ENCODE results near the gene NAPSA.
A peak's percentile ranks its signal among the peaks of the same experiment; 100 is the strongest.
"Not testable (repeated sequence)": the region's sequence is repeated elsewhere in the genome, so short reads cannot be mapped to it uniquely, and the experiment has no call there.

Gene NAPSA

DNA sequence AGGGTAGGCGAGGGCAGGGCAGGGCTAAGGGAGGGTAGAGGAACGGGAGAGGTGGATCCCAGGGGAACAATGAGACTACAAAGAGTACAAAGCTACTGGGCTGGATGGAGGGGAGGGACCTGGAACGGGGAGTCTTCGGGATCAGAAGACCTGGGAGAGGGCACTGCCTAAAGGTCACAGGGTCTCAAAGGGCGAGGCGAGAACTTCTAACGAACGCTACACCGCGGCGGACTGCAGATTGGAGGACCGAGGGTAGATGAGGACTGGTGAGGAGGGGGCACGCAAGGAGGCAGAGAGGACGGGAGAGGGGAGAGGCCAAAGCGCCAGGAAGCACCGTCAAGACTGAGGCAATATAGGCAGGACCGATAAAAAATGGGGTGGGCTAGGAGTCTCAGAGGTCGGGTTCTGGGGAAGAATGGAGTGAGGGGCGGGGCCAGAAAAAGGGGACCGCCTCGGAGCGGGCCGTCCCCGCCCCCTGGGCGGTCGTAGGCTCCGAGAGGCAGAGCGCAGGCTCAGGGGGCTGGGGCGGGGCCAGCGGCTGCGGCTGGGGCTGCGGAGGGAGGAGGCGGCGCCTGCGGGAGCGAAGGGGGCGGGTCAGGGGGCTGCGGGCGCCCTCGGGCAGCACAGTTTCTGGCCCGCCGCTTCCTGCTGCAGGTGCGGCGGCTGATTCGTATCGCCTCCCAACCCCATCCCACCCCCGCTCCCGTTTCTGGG lies 34.9 kb downstream of the NAPSA start:
- DNase-seq, result peak; percentile 84 to 95 (median 92)

DNA sequence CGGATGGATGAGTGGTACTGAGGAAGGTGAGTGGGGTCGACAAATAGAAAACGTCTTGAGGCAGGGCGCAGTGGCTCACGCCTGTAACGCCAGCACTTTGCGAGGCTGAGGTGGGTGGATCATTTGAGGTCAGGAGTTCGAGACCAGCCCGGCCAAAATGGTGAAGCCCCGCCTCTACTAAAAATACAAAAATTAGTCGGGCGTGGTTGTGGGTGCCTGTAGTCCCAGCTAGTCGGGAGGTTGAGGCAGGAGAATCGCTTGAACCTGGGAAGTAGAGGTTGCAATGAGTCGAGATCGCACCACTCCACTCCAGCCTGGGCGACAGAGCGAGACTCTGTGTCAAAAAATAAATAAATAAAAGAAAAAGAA lies 35.5 kb downstream of the NAPSA start:
- not testable (repeated sequence) for DNase-seq

DNA sequence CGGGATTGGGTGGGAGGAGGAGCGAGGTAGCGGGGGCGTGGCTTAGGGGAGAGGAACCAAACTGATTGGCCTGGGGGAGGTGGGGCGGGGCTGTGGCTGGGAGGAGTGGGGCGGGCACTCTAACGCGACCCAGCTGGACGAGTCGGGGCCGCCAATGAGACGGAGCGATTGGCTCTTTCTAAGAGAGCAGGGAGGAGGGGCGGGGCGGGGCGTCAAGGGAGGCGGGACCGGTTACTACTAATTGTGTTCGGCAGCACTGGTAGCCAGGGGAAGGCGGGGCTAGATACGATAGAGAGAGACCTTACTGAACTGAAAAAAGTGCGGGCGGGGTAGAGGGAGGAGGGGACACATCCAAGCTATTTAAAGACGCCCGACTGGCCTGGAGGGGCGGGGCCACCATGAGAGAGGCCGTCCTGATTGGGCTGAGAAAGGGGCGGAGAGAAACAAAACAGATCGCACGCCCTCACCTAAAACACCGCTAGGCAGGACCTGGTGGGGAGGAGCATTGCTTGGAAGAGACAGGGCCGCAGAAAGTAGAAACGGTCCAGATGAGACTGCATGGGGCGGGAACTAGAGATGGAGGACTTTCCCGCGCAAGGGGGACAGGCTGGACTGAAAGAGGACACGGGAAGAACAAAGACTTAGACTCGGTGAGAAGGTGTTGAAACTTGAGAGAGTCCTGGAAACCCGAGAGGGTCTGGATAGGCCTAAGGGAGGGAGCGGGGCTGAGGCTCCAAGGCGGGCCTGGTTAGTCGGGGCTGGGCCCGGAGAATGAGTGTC lies 36.1 kb downstream of the NAPSA start, which contains the start of gene KCNC3:
Gene KCNC3, minus strand, starts transcription at position 232 of the 780 bp plus-strand sequence. CDS start 295 bp downstream, outside the sequence.
- DNase-seq, result peak; percentile 99 to 100 (median 99)

DNA sequence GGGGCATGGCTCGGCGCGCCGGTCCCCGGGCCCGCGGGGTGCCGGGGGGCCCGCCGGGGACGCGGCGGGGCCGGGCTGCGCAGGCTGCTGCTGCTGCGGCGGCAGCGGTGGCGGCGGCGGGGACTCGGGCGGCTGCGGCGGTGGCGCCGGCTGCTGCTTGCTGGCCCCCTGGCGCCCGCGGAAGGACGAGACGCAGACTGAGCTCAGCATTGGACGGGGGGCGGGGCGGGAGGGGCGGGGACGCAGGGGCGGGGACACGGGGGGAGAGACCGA lies 36.6 kb downstream of the NAPSA start:
- DNase-seq, result no peak

DNA sequence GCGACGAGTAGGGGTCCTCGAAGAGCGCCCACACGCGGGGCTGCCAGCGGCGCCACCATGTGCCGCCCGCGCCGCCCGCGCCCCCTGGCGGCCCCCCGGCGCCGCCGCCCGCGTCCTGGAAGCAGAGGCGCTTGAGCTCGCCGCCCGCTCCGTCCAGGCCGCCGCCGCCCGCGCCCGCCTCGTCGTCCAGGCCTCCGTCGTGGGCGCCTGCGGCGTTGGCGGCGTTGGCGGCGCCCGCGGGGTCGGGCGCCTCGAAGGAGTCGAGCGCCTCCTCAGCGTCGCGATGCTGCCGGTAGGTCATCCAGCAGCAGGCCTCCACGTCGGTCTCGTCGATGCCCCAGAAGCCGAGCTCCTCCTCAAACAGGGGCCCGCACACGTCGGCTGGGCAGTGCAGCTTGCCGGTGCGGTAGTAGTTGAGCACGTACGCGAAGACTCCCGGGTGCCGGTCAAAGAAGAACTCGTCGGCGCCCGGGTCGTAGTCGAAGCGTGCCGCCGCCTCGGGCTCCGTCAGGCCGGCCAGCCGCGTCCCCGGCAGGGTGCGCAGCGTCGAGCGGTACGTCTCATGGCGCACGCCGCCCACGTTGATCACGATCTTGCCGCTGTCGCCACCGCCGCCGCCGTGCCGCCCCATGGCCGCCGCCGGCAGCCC lies 37.1 kb downstream of the NAPSA start:
- peak; percentile 74 to 90 (median 82) for DNase-seq

DNA sequence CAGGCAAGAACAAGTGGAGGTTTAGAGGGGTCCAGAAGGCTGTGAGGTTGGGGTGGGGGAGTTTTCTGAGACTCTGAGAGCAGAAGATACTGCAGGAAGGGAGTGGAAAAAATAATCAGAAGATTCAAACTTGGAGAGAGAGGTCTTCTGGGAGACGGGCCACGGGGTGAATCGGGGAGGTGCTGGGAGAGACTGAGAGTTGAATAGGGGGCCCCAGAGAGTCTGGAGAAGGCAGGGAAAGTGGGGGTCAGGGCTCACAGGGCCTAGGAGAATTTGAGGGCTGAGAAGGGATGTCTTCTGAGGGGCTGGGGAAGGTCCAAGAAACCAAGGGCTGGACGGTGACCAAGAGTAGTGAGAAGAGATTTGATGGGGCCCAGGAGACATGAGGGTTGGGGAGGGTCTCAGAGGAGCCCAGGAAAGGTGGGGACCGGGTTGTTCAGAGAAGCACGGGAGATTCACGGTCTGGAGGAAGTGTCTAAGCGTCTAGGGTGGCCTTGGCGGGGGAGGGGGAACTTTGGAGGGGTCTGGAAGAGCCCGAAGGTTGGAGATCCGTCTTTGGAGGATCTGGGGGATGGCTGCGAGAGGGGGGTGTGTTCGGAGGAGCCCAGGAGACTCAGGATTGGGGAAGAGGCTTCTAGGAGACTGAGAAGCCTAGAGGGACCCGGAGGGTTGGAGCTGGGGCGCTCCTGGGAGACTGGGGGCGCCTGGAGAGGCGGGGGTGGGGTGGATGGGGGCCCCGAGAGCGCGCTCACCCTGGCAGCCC lies 37.8 kb downstream of the NAPSA start:
- DNase-seq, result no peak

DNA sequence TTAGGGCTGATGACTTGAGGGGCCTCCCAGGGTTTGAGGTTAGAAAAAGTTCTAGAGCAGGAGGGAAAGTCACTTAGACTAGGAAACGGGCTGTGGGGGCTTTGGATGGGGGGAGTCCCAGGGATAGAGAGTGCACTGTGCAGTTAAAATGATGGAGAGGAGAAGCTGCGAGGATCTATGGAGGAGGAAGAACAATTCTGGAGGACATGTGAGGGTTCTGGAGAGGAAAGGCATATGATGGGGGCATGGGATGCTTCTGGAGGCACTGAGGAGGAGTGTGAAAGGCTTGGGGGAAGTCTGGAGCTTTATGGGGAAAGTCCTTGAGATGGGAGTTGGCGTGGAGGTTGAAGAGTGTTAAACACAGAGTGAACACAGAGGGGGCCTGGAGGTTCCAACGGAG lies 38.4 kb downstream of the NAPSA start:
- no peak for DNase-seq

DNA sequence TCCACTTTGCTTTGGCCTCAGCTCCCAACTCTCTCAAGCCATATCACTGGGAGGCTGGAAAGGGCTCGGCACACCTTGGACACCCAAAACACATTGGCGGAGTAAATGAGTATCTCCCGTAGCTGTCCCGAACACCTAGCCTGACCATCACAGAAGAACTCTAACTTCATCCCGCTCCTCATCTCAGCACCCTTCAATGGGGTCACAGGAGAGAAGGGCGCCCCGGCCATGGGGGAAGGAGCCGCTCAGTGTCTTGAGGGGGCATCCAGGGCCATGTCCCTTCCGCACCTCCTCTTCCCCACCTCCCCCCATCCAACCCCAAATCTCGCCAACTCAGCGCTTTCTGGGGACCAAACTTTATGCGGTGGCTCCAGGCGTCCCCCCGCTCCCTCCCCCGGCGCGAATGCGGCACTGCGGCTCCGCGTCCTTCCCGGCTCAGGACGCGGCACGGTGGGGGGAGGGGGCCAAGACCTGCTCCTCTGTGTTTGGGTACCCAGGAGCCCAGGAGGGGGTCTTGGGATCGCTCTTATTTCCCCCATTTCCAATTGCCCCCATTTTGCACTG lies 39.3 kb downstream of the NAPSA start:
- DNase-seq, result no peak

DNA sequence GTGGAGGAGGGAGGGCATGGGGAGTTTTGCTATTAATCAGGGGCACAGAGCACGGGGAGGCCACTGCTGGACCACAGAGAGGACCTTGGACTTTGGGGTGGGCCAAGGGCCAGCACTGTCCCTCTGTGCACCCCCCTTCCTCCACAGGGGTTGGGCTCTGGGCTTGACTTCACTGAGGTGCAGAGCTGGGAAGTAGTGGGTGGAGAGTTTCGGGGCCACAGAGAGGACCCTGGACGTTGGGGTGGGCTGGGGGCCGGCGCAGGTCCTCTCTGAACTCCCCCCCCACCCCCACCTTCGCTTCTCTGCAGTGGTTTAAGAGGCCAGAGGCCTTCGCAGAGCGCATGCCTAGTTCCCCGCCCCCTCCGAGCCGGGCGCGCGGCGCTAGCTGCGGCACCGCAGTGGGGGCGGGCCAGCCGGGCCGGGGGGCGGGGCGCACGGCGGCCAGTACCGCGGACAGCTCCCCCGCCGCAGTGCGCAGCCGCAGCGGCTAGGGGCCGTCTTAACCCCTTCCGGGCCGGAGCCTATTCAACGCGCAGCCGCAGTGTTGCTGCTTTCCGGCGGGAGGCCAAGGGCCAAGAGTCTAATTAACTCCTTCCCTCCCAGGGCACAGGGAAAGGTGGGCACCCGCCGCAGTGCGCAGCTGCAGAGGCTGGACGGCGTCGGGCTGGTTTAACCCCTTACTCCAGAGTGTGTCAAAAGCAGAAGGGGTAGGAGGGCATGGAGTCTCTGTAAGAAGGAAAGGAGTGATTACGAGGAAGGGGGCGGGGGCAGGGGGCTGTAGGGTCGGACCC lies 39.9 kb downstream of the NAPSA start:
- peak; percentile 82 to 93 (median 90) for DNase-seq

DNA sequence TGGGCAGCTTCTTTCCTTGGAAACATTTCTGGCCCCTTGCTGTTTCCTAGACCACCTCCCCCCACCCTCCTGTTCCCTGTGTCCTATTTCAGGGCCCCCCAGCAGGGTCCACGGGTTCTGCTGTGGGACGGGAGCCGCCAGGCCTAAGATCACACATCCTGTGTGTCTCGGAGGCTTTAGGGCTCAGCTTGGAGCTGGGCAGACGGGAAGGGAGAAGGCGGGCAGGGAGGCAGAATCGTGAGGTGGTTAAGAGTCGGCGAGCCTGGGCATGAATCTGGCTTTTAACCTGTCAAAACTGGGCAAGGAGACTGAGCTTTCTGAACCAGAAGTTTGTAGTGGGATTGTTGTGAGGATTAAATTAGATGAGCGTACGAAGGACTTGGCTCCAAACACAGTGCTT lies 41.1 kb downstream of the NAPSA start:
- no peak for DNase-seq

DNA sequence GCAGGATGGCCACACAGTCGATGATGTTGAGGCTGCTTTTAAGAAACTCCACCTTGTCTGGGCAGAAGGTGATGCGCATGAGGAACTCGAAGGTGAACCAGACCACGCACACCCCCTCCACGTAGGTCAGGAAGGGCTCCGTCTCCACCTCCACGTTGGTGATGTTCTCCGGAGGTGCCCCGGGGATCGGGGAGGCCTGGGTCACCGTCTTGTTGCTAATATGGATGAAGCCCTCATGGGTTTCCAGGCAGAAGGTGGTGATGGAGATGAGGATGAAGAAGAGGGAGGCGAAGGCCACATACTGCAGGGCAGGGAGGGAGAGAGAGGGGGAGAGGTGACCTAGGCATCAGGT lies 41.7 kb downstream of the NAPSA start:
- DNase-seq, result no peak

DNA sequence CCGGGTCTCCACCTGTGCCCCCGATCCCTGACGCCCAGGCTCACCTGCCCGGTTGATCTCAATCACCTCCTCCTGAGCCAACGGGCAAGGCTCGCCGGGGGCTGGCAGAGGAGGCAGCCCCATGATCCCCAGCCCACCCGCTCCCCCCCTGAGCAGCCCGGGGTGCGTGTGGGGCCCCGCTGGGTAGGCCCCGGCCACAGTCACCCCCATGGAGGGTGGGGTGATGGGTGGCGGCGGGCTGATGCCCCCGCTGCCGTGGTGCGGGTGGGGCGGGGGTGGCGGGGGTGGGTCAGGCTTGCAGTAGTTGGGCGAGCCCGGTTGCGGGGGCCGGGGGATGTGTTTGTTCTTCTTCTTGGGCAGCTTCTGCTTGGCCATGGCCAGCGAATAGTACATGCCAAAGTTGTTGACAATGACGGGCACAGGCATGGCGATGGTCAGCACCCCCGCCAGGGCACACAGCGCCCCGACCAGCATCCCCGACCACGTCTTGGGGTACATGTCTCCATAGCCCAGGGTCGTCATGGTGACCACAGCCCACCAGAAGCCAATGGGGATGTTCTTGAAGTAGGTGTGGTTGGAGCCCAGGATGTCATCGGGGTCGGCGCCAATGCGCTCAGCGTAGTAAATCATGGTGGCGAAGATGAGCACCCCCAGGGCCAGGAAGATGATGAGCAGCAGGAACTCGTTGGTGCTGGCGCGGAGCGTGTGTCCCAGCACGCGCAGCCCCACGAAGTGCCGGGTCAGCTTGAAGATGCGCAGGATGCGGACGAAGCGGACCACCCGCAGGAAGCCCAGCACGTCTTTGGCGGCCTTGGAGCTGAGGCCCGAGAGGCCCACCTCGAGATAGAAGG lies 42.3 kb downstream of the NAPSA start:
- no peak for DNase-seq

DNA sequence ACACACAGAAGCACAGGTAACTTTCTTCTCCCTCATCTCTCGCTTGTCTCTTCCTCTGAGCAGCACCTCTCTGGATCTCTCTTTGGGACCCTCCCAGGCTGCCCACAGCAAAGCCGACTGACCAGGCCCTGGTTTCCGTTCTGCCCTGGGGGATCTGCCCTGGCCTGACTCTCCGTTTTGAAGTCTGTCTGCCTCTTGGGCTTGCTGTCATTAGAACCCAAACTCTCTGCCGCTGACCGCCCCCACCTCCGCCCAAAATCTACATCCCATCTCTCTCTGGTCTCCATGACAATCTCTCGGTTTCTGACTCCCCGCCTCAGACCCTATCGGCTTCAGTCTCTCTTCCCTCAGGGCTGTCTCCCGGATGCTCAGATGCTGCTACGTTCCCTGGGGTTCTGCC lies 43.2 kb downstream of the NAPSA start:
- DNase-seq, result no peak

DNA sequence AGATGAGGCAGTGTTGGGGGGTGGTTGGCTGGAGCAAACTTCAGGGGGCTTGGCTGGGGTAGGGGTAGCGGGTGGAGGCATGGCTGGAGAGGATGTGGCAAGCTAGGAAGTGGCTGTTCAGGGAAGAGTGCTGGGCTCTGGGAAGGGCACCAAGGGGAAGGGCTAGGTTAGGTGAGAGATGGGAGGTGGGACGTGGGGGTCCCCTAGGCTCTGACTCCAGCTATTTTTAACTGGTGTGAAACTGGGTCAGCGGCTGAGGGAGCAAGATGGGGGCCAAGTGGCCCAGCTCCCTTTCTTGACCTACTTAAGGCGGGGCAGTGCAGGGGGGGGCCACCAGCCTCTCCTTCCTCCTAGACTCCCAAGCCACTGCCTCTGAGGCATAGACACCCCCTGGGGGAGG lies 43.6 kb downstream of the NAPSA start:
- DNase-seq, result no peak

DNA sequence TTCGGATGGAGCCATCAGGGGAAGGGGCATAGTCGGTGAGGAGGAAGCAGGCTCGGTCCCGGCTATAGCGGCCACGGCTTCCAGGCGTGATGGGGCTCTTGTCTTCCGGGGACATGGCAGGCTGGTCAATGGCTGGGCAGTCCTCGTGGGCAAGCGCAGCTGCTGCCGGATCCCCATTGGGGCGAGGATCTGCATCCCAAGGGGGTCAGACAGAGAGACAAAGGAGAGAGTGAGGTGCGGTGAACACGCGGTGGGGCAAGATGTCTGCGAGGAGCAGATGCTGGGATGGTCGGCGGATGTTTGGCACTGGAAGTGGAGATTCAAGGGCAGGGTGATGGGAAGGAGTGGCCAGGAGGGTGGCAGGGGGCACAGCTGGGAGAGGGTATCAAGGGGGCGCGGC lies 44.8 kb downstream of the NAPSA start:
- no peak for DNase-seq

DNA sequence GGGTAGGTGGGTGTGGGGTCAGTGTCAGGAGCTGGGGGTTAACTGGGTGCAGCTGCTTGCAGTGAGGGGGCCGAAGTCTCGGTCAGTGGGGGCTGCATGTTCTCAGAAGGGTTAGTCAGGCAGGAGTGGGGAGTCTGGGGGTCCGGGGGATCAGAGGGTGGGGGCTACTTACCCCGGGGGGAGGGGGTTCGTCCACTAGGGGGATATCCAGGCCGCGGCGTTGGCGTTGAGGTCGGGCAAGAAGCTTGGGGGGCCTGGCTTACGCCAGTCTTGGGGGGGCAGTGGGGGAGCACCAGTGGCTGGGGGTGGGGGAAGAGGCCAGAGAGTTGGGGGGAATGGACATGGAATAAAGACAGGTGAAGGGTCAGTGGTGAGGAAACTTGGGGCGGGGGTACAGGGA lies 45.4 kb downstream of the NAPSA start:
- DNase-seq, result no peak

DNA sequence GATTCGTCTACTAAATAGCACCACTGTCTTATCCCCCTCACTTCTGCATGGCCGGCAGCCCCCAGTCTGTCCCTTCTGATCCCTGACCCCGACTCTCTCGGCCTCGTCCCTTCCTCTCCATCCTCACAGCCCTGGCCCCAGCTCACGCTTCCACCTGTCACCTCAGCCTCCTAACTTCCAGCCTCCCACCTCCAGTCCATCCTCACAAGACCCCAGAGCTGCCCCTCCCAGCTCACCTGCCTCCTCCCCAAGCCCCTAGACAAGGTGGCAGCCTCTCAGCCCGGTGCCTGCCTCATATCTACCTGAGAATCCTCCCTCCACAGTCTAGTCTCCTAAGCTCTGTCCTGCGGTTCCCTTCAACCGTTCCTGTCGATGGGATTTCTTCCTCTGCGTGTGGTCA lies 46.3 kb downstream of the NAPSA start:
- no peak for DNase-seq

DNA sequence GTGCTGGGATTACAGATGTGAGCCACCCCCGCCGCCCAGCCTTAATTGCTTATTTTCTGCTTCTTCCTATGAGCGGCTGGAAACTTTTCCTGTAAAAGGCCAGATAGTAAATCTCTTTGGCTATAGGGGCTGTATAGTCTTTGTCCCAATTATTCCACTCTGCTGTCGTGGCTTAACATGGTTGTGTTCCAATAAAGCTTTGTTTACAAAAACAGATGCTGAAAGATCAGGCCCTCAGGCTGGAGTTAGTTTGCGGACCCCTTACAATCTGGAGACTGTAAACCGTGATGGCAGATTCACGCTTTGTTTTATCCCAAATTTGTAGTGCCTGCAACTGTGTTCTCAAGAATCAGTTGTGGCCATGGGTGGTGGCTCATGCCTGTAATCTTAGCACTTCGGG lies 47.0 kb downstream of the NAPSA start:
- DNase-seq, result no peak

DNA sequence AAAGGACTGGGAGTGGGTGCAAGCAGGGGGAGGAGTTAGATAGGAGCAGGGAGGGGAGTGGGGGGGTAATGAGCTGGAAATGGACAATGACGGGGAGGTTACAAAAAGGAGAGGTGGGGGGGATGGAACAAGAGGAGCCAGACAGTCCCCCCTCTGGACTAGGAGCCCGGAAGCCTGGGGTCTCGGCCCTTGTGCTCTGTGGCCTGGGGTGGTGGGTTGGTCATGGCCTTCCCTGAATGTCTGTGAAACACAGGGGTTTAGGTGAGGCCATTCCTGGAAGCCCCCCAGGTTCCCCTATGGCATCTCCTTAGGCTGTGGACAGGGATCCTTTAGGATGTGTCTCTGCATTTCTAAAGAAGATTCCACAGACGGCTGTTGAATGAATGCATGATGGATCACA lies 48.3 kb downstream of the NAPSA start:
- no peak for DNase-seq

DNA sequence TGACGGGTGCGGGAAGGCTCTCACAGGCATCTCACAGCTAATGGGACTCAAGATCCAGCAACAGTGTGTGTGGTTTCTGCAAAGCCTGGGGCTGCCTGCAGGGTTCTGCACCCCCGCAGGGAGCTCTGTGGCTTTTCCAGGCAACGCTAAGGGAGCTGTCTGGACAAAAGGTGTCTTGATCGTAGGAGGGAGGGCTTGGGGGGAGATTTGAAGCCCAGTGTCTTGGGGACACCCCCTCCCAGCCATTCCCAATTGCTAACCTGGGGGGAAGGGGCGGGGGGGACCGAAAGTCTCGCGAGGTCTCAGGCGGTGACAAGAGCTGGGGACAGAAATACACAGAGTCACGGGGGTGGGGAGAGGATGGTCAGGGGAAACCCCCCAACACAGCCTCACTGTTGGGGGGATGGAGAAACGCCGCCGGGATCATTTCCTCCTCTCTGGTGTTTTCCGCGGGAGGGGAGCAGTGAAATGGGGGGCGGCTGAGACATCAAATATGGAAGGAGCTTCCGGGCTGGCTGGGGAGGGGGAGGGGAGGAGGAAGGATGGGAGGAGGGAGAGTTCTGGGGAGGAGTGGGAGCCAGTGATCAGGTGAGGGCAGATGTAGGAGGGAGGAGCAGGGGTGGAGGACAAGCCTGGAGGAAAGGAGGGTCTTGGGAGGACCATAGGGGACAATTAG lies 49.5 kb downstream of the NAPSA start:
- peak in 3 of 4 experiments; percentile 31 to 40 (median 32) for DNase-seq
